Caco-2 (cell line): ENCODE measurements around the gene IL36B. TPM values are rescaled to one million over a fixed set of nuclear protein-coding genes. Genes with fewer than 3 reads are reported as not detected.

ENCODE experiments used
- BruUV-seq: library from RNA; stranded (reverse); fragments of 400-500 nt; replicated peaks from 2 replicates; lab custom pipeline; 2021; lab: Mats Ljungman, UMichigan
- CTCF ChIA-PET: fragments of 300-600 bp; sonication (Branson Sonifier 250); formaldehyde crosslinking; loops from one replicate; lab custom pipeline; 2022; ENCODE audit warnings: antibody characterized with exemption; lab: Charles Lee
- POLR2A ChIA-PET: fragments of 300-600 bp; sonication (Branson Sonifier 250); formaldehyde crosslinking; loops from one replicate; lab custom pipeline; 2022; ENCODE audit warnings: antibody characterized with exemption; lab: Charles Lee
- DNase-seq, 2 experiments: peaks; one replicate each; pipeline versions ENCODE4 v3.0.0 to v3.0.0-alpha.2; 2020 to 2022
- H3K27me3 ChIP-seq: replicated peaks from 2 replicates; pipeline ENCODE4 v1.6.0; 2011; ENCODE audit warnings: low read length; ENCODE audit not compliant: control insufficient read depth, insufficient read depth
- H3K36me3 ChIP-seq: 2 replicates; pipeline ENCODE4 v1.5.1; 2011; ENCODE audit warnings: low read length; ENCODE audit not compliant: control insufficient read depth, insufficient read depth
- H3K4me1 ChIP-seq: fragments of 250-450 bp; sonication (Bioruptor Pico); 2 replicates; pipeline ENCODE4 v1.5.1; 2020; ENCODE audit warnings: mild to moderate bottlenecking
- H3K4me3 ChIP-seq: 2 replicates; pipeline ENCODE4 v1.5.1; 2011; ENCODE audit warnings: low read depth, mild to moderate bottlenecking, control low read depth, low read length
- H3K9me3 ChIP-seq: fragments of 250-450 bp; sonication (Bioruptor Pico); 2 replicates; pipeline ENCODE4 v1.5.1; 2020; ENCODE audit warnings: mild to moderate bottlenecking, moderate library complexity
- H3K27ac Mint-ChIP-seq: one replicate; pipeline ENCODE4 v1.8.0; 2022; ENCODE audit warnings: mixed read lengths; ENCODE audit not compliant: unreplicated experiment
- H3K27me3 Mint-ChIP-seq: one replicate; pipeline ENCODE4 v1.8.0; 2022; ENCODE audit warnings: mixed read lengths; ENCODE audit not compliant: insufficient read depth, unreplicated experiment
- H3K36me3 Mint-ChIP-seq: one replicate; pipeline ENCODE4 v1.8.0; 2022; ENCODE audit warnings: mild to moderate bottlenecking, mixed read lengths; ENCODE audit not compliant: insufficient read depth, unreplicated experiment
- H3K4me1 Mint-ChIP-seq: one replicate; pipeline ENCODE4 v1.8.0; 2022; ENCODE audit warnings: low read depth, mixed read lengths; ENCODE audit not compliant: unreplicated experiment
- H3K4me3 Mint-ChIP-seq: one replicate; pipeline ENCODE4 v1.8.0; 2022; ENCODE audit warnings: mild to moderate bottlenecking, moderate library complexity, mixed read lengths; ENCODE audit not compliant: unreplicated experiment
- H3K9me3 Mint-ChIP-seq: one replicate; pipeline ENCODE4 v1.8.0; 2022; ENCODE audit warnings: mixed read lengths; ENCODE audit not compliant: unreplicated experiment
- CTCF ChIP-seq, 2 experiments: fragments of 200-600 bp in 1 of 2; IDR thresholded peaks; 1 replicate in 1 of 2; 2 replicates in 1 of 2; pipeline versions ENCODE4 v1.5.1 to v1.8.0; 2011 to 2022; ENCODE audit warnings: antibody characterized with exemption in 1 of 2, control low read depth in 1 of 2, inconsistent platforms in 1 of 2, low read depth in 1 of 2, low read length in 1 of 2, mild to moderate bottlenecking in 1 of 2, moderate library complexity in 1 of 2; ENCODE audit not compliant: insufficient read depth in 1 of 2, severe bottlenecking in 1 of 2, unreplicated experiment in 1 of 2
- intact Hi-C: fragments of 100-400 bp; cut with micrococcal nuclease; formaldehyde crosslinking; loops from one replicate; pipeline ENCODE4 v1.10.0; 2022; ENCODE audit not compliant: unreplicated experiment
- total RNA-seq: library from RNA; stranded (reverse); gene quantifications from 2 replicates; pipeline ENCODE4 v1.2.3, GENCODE V29; 2022

IL36B gene
- total RNA-seq, 1 experiment from 2014 or later: not detected

- intact Hi-C loops: no loop called here
- Histone ChIP-seq H3K4me1 (no peaks in the 10 kb centered on the region), H3K27me3 (no peaks in the 10 kb centered on the region; the same call in 1 of the 2 replicates), H3K36me3 (no peaks in the 10 kb centered on the region), H3K9me3 (no peaks in the 10 kb centered on the region), H3K4me3 (no peak overlapping the region)
- Mint-ChIP-seq H3K27ac (no peak overlapping the region), H3K4me1 (no peaks in the 10 kb centered on the region), H3K9me3 (peaks cover 9% of the 10 kb centered on the region), H3K27me3 (peaks cover 18% of the 10 kb centered on the region), H3K36me3 (no peaks in the 10 kb centered on the region), H3K4me3 (no peak overlapping the region)
- CTCF ChIA-PET: no interaction called here
- BruUV-seq: no TSS peak
- DNase-seq: no peak
- no peak for TF ChIP-seq CTCF (IDR thresholded peaks at IDR 0.05; ENCODE audit: insufficient read depth in 1 of 2, low read depth in 1 of 2, low read length in 1 of 2, severe bottlenecking in 1 of 2, unreplicated experiment in 1 of 2)
- POLR2A ChIA-PET: no interaction called here
Observed at GRCh38 chr2:113032737-113033136, 19.9 kb downstream of the IL36B start.

GRCh38 chr2:113028112-113028511 lies 24.6 kb downstream of the IL36B start:
- H3K4me3 ChIP-seq: no peak overlapping the region
- Mint-ChIP-seq H3K27ac (no peak overlapping the region), H3K4me3 (no peak overlapping the region), H3K36me3 (no peaks in the 10 kb centered on the region), H3K27me3 (peaks cover 28% of the 10 kb centered on the region), H3K9me3 (no peaks in the 10 kb centered on the region), H3K4me1 (no peaks in the 10 kb centered on the region)
- ChIA-PET CTCF (no interaction called here), POLR2A (no interaction called here)
- peaks cover 5% of the 10 kb centered on the region; the same call in 1 of the 2 replicates for H3K27me3 ChIP-seq
- no peaks in the 10 kb centered on the region for H3K36me3 ChIP-seq
- H3K9me3 ChIP-seq: no peaks in the 10 kb centered on the region
- no peak for TF ChIP-seq CTCF (IDR thresholded peaks at IDR 0.05; ENCODE audit: insufficient read depth in 1 of 2, low read depth in 1 of 2, low read length in 1 of 2, severe bottlenecking in 1 of 2, unreplicated experiment in 1 of 2)
- intact Hi-C loops: no loop called here
- no peak for DNase-seq
- BruUV-seq: no TSS peak
- H3K4me1 ChIP-seq: no peaks in the 10 kb centered on the region

GRCh38 chr2:113027691-113028090 lies 25.0 kb downstream of the IL36B start:
- Mint-ChIP-seq H3K9me3 (no peaks in the 10 kb centered on the region), H3K4me1 (no peaks in the 10 kb centered on the region), H3K27ac (no peak overlapping the region), H3K4me3 (no peak overlapping the region), H3K27me3 (peaks cover 29% of the 10 kb centered on the region), H3K36me3 (no peaks in the 10 kb centered on the region)
- peaks cover 5% of the 10 kb centered on the region; the same call in 1 of the 2 replicates for H3K27me3 ChIP-seq
- no peak for DNase-seq
- ChIA-PET POLR2A (no interaction called here), CTCF (no interaction called here)
- BruUV-seq: no TSS peak
- H3K9me3 ChIP-seq: no peaks in the 10 kb centered on the region
- H3K4me3 ChIP-seq: no peak overlapping the region
- intact Hi-C loops: no loop called here
- no peak for TF ChIP-seq CTCF (IDR thresholded peaks at IDR 0.05; ENCODE audit: insufficient read depth in 1 of 2, low read depth in 1 of 2, low read length in 1 of 2, severe bottlenecking in 1 of 2, unreplicated experiment in 1 of 2)
- no peaks in the 10 kb centered on the region for H3K36me3 ChIP-seq
- H3K4me1 ChIP-seq: no peaks in the 10 kb centered on the region
